ENCODE measurements around the gene ZNF814.
"Not testable (repeated sequence)": the region's sequence is repeated elsewhere in the genome, so short reads cannot be mapped to it uniquely, and the experiment has no call there.

ZNF814 gene

GRCh38 chr19:57888560-57889231 lies at the start of gene ZNF814:
TSS of gene ZNF814 (minus strand) at chr19:57889037. CDS start at chr19:57888802, 235 bp downstream.
- peak; percentile 0 for DNase-seq

DNA sequence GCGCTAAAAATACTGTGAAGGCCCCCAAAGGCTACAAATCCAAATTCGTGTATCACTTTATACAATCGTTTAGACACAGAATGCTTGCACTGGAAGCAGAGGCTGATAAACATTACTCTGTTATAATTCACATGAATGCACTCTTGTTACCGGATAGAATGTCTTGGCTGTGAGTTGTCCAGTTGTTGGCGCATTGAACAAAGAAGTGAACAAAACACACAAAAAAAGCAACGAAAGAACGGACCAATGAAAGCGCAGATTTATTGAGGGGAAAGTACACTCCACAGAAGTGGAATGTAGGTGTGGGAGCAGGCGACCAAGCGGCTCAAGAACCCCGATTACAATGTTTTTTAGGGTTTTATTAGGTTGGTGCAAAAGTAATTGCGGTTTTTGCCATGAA lies 46.9 kb upstream of the ZNF814 start:
- no peak for DNase-seq

GRCh38 chr19:57934820-57935665 lies 46.2 kb upstream of the ZNF814 start, which contains the start of gene ZNF418:
TSS of gene ZNF418 (minus strand) at chr19:57935402. CDS start at chr19:57933822, 1,580 bp downstream.
- no peak for DNase-seq

DNA sequence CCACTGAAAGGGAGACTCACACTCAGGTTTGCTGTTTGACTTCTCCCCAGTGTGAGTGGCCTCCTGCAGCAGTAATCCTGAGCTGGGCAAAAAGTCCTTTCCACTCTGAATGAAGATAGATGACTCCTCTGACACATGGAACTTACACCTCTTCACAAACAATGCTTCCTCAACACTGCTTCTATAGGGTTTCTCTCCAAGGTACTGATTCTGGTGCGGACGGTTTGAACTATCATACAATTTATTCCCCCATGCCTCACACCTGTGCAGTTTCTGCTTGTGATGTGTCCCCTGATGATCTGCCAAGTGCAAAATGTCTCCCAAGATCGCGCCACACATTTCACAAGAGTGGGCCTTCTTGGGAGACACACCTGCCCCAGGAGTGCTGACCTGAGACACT lies 38.8 kb upstream of the ZNF814 start:
- DNase-seq, result no peak

- DNase-seq, result peak; percentile 94
Observed at GRCh38 chr19:57916168-57916995, 27.5 kb upstream of the ZNF814 start, which contains the start of gene ZNF417. TSS of gene ZNF417 (minus strand) at chr19:57916592. CDS start at chr19:57916411, 181 bp downstream.

DNA sequence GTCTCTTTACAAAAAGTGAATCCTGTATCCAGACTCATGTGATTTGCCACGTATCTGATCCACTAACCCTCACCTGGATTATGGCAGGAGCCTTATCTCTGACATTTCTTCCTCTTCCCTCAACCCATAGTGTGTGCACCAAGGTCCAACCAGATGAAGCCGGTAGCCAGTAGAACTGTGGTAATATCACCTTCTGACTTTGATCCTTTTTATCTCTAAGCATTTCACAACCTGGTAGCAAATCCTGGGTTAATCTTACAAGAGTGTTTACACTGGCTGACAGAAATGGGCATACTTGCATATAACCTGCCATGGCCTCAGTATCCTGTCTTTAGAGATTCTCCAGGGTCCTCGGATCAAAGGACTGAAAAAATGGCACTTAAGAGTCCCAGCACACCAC lies 25.7 kb upstream of the ZNF814 start:
- no peak for DNase-seq

- DNase-seq, result no peak
Observed at GRCh38 chr19:57907394-57907793, 18.6 kb upstream of the ZNF814 start.

GRCh38 chr19:57905258-57905657 lies 16.4 kb upstream of the ZNF814 start:
- no peak for DNase-seq

DNA sequence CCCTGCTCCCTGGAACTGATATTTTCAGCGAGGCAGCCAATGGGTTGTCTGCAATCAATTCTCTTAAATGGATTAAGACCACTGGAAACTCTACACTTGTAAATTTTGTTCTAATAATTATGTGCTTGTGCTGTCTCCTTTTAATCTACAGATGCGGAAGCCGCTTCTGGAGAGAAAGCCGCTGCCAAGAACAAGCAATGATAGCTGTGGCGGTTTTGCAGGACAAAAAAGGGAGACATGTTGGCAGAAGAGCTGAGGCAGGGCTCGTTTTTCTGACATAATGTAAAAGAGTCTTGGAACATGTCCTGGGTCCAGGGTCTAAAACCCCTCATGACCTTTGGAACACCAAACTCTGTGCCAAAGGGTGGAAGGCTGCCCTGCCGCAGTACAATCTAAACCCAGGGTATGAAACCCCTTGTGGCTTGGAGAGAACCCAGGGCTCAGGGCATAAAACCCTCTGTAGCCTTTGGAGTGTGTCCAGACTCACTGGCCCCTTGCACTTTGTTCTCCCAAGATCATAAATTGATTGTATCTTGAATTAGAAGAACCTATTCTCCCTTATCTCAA lies 14.9 kb upstream of the ZNF814 start:
- DNase-seq, result no peak

GRCh38 chr19:57900311-57900710 lies 11.5 kb upstream of the ZNF814 start:
- DNase-seq, result no peak

DNA sequence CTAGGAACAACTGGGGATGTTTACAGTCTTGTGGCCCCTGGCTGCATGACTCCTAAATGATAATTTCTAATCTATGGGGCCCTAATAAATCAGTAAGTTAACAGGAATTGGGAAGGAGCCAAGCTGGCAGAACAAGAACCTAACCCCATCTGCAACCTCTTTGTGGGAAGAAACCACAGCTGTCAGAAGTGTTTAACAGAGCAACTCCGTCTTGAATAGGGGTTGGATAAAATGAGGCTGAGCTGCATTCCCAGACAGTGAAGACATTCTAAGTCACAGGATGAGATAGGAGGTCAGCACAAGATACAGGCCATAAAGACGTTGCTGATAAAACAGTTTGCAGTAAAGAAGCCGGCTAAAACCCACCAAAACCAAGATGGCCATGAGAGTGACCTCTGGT lies 1.9 kb upstream of the ZNF814 start:
- DNase-seq, result not testable (repeated sequence)

- no peak for DNase-seq
Observed at GRCh38 chr19:57888107-57888559, 704 bp downstream of the ZNF814 start.

DNA sequence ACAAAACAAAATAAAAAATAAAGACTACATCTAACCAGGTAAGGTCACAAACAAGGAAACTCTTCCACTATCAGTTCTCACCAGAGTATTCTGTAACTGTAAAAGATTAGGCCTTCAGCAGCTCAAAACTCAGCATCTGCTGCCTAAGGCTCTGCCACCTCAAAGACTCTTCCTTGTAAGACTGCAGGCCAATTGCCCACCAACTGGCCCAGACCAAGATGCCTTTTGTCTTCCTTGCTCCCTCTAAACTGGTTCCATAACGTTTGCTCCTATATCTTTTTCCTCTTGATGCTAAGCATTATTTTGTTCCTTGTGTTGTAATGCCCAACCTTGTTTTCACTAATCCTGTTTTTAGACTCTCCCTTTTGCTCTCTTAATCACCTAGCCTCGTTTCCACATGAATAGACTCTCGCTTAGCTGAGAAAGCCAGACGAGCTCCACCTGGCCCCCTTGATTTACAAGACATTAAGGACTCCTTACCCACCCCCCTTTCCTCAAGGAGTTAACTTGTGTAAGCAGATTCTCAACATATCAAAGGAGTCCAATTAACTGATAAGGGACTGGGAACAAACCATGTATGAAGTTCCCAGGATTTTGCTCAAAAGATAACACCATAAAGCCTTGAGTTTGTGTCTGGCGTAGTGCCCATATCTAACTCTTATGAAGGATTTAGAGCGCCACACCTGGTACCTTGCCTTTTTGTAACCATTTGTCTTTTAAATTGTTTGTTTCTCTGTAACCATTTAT lies 1.5 kb downstream of the ZNF814 start:
- DNase-seq, result no peak

DNA sequence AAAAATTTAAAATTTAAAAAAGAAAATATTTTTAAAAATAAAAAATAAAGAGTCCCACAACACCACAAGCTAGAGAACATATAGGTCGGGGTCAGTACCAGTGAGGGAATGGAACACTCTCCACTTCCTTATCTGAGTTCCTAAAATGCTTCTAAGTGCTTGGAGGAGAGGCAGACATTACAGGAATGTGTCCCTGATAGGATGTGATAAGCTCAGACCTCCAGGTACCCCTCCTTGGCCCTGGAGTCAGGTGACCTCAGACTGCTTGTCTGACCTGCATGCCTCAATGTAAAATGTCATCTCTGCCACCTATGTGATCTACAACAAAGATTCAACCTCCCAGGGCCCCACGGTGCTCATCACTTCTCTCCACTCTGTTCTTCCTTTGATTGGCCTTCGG lies 2.8 kb downstream of the ZNF814 start:
- DNase-seq, result no peak

- DNase-seq, result not testable (repeated sequence)
Observed at GRCh38 chr19:57873883-57874799, 14.7 kb downstream of the ZNF814 start.

DNA sequence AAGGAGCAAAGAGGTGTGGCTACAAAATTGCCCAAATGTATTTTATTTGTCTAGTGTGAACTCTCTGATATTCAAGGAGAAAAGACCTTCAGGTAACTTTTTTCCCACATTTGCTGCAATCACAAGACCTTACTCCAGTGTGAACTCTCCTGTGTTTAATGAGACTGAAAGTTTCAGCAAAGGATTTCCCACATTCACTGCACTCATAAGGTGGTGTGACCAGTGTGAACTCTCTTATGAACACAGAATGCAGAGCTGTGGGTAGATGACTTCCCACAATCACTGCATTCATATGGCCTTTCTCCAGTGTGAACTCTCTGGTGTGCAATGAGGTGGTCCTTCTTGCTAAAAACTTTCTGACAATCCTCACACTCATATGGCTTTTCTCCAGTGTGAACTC lies 16.4 kb downstream of the ZNF814 start:
- DNase-seq, result no peak

GRCh38 chr19:57870225-57870624 lies 18.6 kb downstream of the ZNF814 start:
- no peak for DNase-seq

DNA sequence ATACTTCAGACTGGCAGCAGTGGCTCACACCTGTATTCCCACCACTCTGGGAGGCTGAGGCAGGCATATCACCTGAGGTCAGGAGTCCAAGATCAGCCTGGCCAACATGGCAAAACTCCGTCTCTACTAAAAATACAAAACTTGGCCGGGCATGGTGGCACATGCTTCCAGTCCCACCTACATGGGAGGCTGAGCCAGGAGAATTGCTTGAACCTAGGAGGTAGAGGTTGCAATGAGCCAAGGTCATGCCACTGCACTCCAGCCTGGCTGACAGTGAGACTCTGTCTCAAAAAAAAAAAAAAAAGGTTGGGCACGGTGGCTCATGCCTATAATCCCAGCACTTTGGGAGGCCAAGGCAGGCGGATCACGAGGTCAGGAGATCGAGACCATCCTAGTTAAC lies 19.2 kb downstream of the ZNF814 start:
- DNase-seq, result not testable (repeated sequence)

GRCh38 chr19:57867868-57868492 lies 20.9 kb downstream of the ZNF814 start:
- no peak for DNase-seq

GRCh38 chr19:57862351-57862750 lies 26.5 kb downstream of the ZNF814 start:
- DNase-seq, result not testable (repeated sequence)
